Astrocyte (in vitro differentiated cells and primary cell): ENCODE data around the gene HOXD10.

Experiments used
- CTCF ChIP-seq: IDR thresholded peaks from 2 replicates; pipeline ENCODE4 v1.5.1; 2011; ENCODE audit warnings: low read depth, mild to moderate bottlenecking, inconsistent platforms, low read length, moderate library complexity; ENCODE audit not compliant: insufficient read depth
- EZH2 ChIP-seq: IDR thresholded peaks from 2 replicates; pipeline ENCODE4 v1.6.1; 2012; ENCODE audit warnings: mild to moderate bottlenecking, low read length, inconsistent platforms; ENCODE audit not compliant: insufficient read depth

GRCh38 chr2:176149939-176150583 lies 33.5 kb downstream of the HOXD10 start:
- TF ChIP-seq CTCF, result no peak
- no peak for TF ChIP-seq EZH2
